WTC11 (cell line): ENCODE measurements around the gene GNG13. TPM values are rescaled to one million over a fixed set of nuclear protein-coding genes. Genes with fewer than 3 reads are reported as not detected.

Experiments used
- ATAC-seq: fragments of 200-7000 bp; cut with Tn5 transposase; 2 replicates; pipeline ENCODE4 v1.10.0; 2021; ENCODE audit warnings: mild to moderate bottlenecking, moderate library complexity
- CTCF ChIA-PET: fragments of 300-600 bp; sonication (Branson Sonifier 250); formaldehyde crosslinking; loops from one replicate; lab custom pipeline; 2021; ENCODE audit warnings: antibody characterized with exemption; lab: Charles Lee
- POLR2A ChIA-PET: fragments of 350-600 bp; sonication (Branson Sonifier 250); formaldehyde crosslinking; loops from one replicate; lab custom pipeline; 2021; ENCODE audit warnings: antibody characterized with exemption; lab: Charles Lee
- DNase-seq: peaks from one replicate; pipeline ENCODE4 v3.0.0; 2021; ENCODE audit warnings: low spot score
- H3K27ac Mint-ChIP-seq: 2 replicates; pipeline ENCODE4 v1.8.0; 2021; ENCODE audit warnings: mixed read lengths
- H3K27me3 Mint-ChIP-seq: 2 replicates; pipeline ENCODE4 v1.8.0; 2021; ENCODE audit warnings: low read depth, mild to moderate bottlenecking, moderate library complexity, mixed read lengths
- H3K36me3 Mint-ChIP-seq: 2 replicates; pipeline ENCODE4 v1.8.0; 2021; ENCODE audit warnings: mixed read lengths
- H3K4me1 Mint-ChIP-seq: 2 replicates; pipeline ENCODE4 v1.8.0; 2022; ENCODE audit warnings: mixed read lengths
- H3K4me3 Mint-ChIP-seq: 2 replicates; pipeline ENCODE4 v1.8.0; 2021; ENCODE audit warnings: mild to moderate bottlenecking, moderate library complexity, mixed read lengths
- H3K9me3 Mint-ChIP-seq: 2 replicates; pipeline ENCODE4 v1.8.0; 2021; ENCODE audit warnings: mixed read lengths
- ATF1 ChIP-seq: sonication (generic); formaldehyde crosslinking; IDR thresholded peaks from 2 replicates; pipeline ENCODE4 v1.8.1; 2023; ENCODE audit warnings: mild to moderate bottlenecking, moderate library complexity, missing genetic modification reagents
- KAT7 ChIP-seq: sonication (generic); formaldehyde crosslinking; IDR thresholded peaks from 2 replicates; pipeline ENCODE4 v1.8.1; 2023; ENCODE audit warnings: missing genetic modification reagents, mild to moderate bottlenecking, borderline replicate concordance
- MXD4 ChIP-seq: fragments of 250-450 bp; sonication (Bioruptor Pico); IDR thresholded peaks from 2 replicates; pipeline ENCODE4 v1.8.0; 2021; ENCODE audit warnings: mild to moderate bottlenecking, moderate library complexity, borderline replicate concordance
- NFATC4 ChIP-seq: fragments of 250-450 bp; sonication (Bioruptor Pico); IDR thresholded peaks from 2 replicates; pipeline ENCODE4 v1.9.0; 2021; ENCODE audit warnings: mild to moderate bottlenecking
- PRRX2 ChIP-seq: fragments of 250-450 bp; sonication (Bioruptor Pico); IDR thresholded peaks from 2 replicates; pipeline ENCODE4 v1.8.0; 2021; ENCODE audit warnings: mild to moderate bottlenecking
- SMAD3 ChIP-seq: sonication (generic); formaldehyde crosslinking; IDR thresholded peaks from 2 replicates; pipeline ENCODE4 v1.8.0; 2022; ENCODE audit warnings: missing genetic modification reagents, mild to moderate bottlenecking, borderline replicate concordance
- SOX15 ChIP-seq: fragments of 250-450 bp; sonication (Bioruptor Pico); IDR thresholded peaks from 2 replicates; pipeline ENCODE4 v1.9.0; 2021; ENCODE audit warnings: mild to moderate bottlenecking
- TEAD1 ChIP-seq: sonication (generic); formaldehyde crosslinking; IDR thresholded peaks from 2 replicates; pipeline ENCODE4 v1.8.0; 2022; ENCODE audit warnings: mild to moderate bottlenecking, missing genetic modification reagents
- TEAD4 ChIP-seq: sonication (generic); formaldehyde crosslinking; IDR thresholded peaks from 2 replicates; pipeline ENCODE4 v1.8.0; 2022; ENCODE audit warnings: mild to moderate bottlenecking, missing genetic modification reagents
- TP53 ChIP-seq: sonication (generic); formaldehyde crosslinking; IDR thresholded peaks from 2 replicates; pipeline ENCODE4 v1.8.1; 2023; ENCODE audit warnings: mild to moderate bottlenecking, missing genetic modification reagents
- ZNF317 ChIP-seq: sonication (generic); formaldehyde crosslinking; IDR thresholded peaks from 2 replicates; pipeline ENCODE4 v1.8.1; 2023; ENCODE audit warnings: low read depth, mild to moderate bottlenecking, moderate library complexity, missing genetic modification reagents, borderline replicate concordance
- ZNF423 ChIP-seq: fragments of 250-450 bp; sonication (Bioruptor Pico); IDR thresholded peaks from 2 replicates; pipeline ENCODE4 v2.1.2; 2022; ENCODE audit warnings: mild to moderate bottlenecking, moderate library complexity
- total RNA-seq: library from RNA; stranded (reverse); gene quantifications from 3 replicates; pipeline ENCODE4 v1.2.3, GENCODE V29; 2021
- TF ChIP-seq, protein P1 (sequence below): fragments of 250-450 bp; sonication (Bioruptor Pico); IDR thresholded peaks from 2 replicates; pipeline ENCODE4 v1.9.0; 2021; ENCODE audit warnings: mild to moderate bottlenecking, borderline replicate concordance
- TF ChIP-seq, protein P2 (sequence below): sonication (generic); formaldehyde crosslinking; IDR thresholded peaks from 2 replicates; pipeline ENCODE4 v1.8.0; 2023; ENCODE audit warnings: missing genetic modification reagents
- TF ChIP-seq, protein P3 (sequence below): sonication (generic); formaldehyde crosslinking; IDR thresholded peaks from 2 replicates; pipeline ENCODE4 v1.8.0; 2023; ENCODE audit warnings: mild to moderate bottlenecking, missing genetic modification reagents
- TF ChIP-seq, protein P4 (sequence below): sonication (generic); formaldehyde crosslinking; IDR thresholded peaks from 2 replicates; pipeline ENCODE4 v1.8.1; 2023; ENCODE audit warnings: mild to moderate bottlenecking, missing genetic modification reagents, moderate library complexity
- TF ChIP-seq, protein P5 (sequence below): sonication (generic); formaldehyde crosslinking; IDR thresholded peaks from 2 replicates; pipeline ENCODE4 v1.8.0; 2022; ENCODE audit warnings: mild to moderate bottlenecking, missing genetic modification reagents
- TF ChIP-seq, protein P6 (sequence below): fragments of 200-600 bp; IDR thresholded peaks from 2 replicates; pipeline ENCODE4 v1.8.0; 2022; ENCODE audit warnings: antibody characterized with exemption
- TF ChIP-seq, protein P7 (sequence below): fragments of 250-450 bp; sonication (Bioruptor Pico); IDR thresholded peaks from 2 replicates; pipeline ENCODE4 v1.9.0; 2021; ENCODE audit warnings: mild to moderate bottlenecking

The GNG13 gene
- total RNA-seq, 1 experiment from 2014 or later, result not detected

DNA sequence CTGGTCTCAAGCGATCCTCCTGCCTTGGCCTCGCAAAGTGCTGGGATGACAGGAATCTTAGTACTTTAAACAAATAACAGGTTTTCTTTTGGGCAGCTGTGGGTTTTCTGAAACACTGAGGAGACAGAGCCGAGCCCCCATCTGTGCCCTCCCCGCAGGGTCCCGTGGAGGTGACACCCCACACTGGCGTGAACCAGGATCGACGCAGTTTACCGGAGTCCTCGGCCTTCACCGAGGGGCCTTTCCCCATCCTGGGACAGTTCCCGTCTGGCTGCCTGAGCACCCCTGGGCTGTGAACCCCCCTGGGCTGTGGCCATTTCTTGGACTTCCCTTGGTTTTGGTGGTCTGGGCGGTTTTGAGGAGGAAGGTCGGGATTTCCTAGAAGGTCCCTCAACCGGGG, 15.3 kb upstream of the GNG13 start:
- TF ChIP-seq, protein P1, sequence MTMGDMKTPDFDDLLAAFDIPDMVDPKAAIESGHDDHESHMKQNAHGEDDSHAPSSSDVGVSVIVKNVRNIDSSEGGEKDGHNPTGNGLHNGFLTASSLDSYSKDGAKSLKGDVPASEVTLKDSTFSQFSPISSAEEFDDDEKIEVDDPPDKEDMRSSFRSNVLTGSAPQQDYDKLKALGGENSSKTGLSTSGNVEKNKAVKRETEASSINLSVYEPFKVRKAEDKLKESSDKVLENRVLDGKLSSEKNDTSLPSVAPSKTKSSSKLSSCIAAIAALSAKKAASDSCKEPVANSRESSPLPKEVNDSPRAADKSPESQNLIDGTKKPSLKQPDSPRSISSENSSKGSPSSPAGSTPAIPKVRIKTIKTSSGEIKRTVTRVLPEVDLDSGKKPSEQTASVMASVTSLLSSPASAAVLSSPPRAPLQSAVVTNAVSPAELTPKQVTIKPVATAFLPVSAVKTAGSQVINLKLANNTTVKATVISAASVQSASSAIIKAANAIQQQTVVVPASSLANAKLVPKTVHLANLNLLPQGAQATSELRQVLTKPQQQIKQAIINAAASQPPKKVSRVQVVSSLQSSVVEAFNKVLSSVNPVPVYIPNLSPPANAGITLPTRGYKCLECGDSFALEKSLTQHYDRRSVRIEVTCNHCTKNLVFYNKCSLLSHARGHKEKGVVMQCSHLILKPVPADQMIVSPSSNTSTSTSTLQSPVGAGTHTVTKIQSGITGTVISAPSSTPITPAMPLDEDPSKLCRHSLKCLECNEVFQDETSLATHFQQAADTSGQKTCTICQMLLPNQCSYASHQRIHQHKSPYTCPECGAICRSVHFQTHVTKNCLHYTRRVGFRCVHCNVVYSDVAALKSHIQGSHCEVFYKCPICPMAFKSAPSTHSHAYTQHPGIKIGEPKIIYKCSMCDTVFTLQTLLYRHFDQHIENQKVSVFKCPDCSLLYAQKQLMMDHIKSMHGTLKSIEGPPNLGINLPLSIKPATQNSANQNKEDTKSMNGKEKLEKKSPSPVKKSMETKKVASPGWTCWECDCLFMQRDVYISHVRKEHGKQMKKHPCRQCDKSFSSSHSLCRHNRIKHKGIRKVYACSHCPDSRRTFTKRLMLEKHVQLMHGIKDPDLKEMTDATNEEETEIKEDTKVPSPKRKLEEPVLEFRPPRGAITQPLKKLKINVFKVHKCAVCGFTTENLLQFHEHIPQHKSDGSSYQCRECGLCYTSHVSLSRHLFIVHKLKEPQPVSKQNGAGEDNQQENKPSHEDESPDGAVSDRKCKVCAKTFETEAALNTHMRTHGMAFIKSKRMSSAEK (CRISPR knock-in tag), result no peak
- TF ChIP-seq, protein P2, sequence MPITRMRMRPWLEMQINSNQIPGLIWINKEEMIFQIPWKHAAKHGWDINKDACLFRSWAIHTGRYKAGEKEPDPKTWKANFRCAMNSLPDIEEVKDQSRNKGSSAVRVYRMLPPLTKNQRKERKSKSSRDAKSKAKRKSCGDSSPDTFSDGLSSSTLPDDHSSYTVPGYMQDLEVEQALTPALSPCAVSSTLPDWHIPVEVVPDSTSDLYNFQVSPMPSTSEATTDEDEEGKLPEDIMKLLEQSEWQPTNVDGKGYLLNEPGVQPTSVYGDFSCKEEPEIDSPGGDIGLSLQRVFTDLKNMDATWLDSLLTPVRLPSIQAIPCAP (CRISPR knock-in tag), result no peak
- TF ChIP-seq, protein P3, sequence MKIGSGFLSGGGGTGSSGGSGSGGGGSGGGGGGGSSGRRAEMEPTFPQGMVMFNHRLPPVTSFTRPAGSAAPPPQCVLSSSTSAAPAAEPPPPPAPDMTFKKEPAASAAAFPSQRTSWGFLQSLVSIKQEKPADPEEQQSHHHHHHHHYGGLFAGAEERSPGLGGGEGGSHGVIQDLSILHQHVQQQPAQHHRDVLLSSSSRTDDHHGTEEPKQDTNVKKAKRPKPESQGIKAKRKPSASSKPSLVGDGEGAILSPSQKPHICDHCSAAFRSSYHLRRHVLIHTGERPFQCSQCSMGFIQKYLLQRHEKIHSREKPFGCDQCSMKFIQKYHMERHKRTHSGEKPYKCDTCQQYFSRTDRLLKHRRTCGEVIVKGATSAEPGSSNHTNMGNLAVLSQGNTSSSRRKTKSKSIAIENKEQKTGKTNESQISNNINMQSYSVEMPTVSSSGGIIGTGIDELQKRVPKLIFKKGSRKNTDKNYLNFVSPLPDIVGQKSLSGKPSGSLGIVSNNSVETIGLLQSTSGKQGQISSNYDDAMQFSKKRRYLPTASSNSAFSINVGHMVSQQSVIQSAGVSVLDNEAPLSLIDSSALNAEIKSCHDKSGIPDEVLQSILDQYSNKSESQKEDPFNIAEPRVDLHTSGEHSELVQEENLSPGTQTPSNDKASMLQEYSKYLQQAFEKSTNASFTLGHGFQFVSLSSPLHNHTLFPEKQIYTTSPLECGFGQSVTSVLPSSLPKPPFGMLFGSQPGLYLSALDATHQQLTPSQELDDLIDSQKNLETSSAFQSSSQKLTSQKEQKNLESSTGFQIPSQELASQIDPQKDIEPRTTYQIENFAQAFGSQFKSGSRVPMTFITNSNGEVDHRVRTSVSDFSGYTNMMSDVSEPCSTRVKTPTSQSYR (CRISPR knock-in tag), result no peak
- TF ChIP-seq TEAD1 (CRISPR knock-in tag) (no peak), ZNF317 (no peak), TEAD4 (CRISPR knock-in tag) (no peak), MXD4 (CRISPR knock-in tag) (no peak)
- Mint-ChIP-seq H3K36me3 (no peaks in the 10 kb centered on the region), H3K4me1 (peaks cover 7% of the 10 kb centered on the region), H3K27me3 (peaks cover 10% of the 10 kb centered on the region), H3K4me3 (no peak overlapping the region), H3K9me3 (peaks cover 3% of the 10 kb centered on the region), H3K27ac (no peak overlapping the region)
- no peak for ATAC-seq
- DNase-seq, result no peak
- ChIA-PET POLR2A (no interaction called here), CTCF (interaction anchor here (1.0 to 4.3 kb wide), 3 partner anchors 15 to 241 kb away, joined by 3 to 33 read pairs (median 3); no protein-coding TSS in a partner anchor)

DNA sequence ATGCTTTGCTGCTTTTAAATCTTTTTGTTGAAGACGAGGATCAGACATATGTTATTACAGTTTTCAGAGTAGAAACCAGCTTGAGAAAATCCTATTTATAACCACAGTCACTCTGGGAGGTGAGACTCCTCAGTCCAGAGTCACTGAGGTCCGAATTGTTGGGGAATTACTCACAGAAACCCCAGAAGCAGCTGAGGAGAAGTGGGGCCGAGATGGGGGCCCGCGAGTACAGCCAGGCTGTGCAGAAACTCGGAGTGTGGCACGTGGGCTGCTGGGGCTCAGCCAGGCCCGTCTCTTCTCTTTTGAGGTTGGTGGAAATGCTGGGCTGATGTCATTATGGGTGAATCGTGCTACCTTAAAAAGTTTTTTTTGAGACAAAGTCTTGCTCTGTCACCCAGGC, 14.4 kb upstream of the GNG13 start:
- Mint-ChIP-seq H3K36me3 (no peaks in the 10 kb centered on the region), H3K4me3 (no peak overlapping the region), H3K4me1 (peaks cover 4% of the 10 kb centered on the region), H3K27ac (no peak overlapping the region), H3K27me3 (peaks cover 10% of the 10 kb centered on the region), H3K9me3 (peaks cover 3% of the 10 kb centered on the region)
- POLR2A ChIA-PET, result no interaction called here
- ATAC-seq, result no peak
- CTCF ChIA-PET, result interaction anchor here (1.0 to 4.3 kb wide), 5 partner anchors 16 to 242 kb away, joined by 3 to 33 read pairs (median 3); no protein-coding TSS in a partner anchor
- TF ChIP-seq PRRX2 (CRISPR knock-in tag) (no peak), SMAD3 (no peak), TP53 (CRISPR knock-in tag) (no peak), SOX15 (CRISPR knock-in tag) (no peak), NFATC4 (CRISPR knock-in tag) (no peak), KAT7 (no peak), ATF1 (CRISPR knock-in tag) (no peak), ZNF423 (no peak)
- TF ChIP-seq, protein P4, sequence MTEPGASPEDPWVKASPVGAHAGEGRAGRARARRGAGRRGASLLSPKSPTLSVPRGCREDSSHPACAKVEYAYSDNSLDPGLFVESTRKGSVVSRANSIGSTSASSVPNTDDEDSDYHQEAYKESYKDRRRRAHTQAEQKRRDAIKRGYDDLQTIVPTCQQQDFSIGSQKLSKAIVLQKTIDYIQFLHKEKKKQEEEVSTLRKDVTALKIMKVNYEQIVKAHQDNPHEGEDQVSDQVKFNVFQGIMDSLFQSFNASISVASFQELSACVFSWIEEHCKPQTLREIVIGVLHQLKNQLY, result no peak
- TF ChIP-seq, protein P5, sequence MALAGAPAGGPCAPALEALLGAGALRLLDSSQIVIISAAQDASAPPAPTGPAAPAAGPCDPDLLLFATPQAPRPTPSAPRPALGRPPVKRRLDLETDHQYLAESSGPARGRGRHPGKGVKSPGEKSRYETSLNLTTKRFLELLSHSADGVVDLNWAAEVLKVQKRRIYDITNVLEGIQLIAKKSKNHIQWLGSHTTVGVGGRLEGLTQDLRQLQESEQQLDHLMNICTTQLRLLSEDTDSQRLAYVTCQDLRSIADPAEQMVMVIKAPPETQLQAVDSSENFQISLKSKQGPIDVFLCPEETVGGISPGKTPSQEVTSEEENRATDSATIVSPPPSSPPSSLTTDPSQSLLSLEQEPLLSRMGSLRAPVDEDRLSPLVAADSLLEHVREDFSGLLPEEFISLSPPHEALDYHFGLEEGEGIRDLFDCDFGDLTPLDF, result no peak
- TF ChIP-seq, protein P6, sequence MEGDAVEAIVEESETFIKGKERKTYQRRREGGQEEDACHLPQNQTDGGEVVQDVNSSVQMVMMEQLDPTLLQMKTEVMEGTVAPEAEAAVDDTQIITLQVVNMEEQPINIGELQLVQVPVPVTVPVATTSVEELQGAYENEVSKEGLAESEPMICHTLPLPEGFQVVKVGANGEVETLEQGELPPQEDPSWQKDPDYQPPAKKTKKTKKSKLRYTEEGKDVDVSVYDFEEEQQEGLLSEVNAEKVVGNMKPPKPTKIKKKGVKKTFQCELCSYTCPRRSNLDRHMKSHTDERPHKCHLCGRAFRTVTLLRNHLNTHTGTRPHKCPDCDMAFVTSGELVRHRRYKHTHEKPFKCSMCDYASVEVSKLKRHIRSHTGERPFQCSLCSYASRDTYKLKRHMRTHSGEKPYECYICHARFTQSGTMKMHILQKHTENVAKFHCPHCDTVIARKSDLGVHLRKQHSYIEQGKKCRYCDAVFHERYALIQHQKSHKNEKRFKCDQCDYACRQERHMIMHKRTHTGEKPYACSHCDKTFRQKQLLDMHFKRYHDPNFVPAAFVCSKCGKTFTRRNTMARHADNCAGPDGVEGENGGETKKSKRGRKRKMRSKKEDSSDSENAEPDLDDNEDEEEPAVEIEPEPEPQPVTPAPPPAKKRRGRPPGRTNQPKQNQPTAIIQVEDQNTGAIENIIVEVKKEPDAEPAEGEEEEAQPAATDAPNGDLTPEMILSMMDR, result no peak
- TF ChIP-seq, protein P7, sequence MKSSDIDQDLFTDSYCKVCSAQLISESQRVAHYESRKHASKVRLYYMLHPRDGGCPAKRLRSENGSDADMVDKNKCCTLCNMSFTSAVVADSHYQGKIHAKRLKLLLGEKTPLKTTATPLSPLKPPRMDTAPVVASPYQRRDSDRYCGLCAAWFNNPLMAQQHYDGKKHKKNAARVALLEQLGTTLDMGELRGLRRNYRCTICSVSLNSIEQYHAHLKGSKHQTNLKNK (CRISPR knock-in tag), result no peak
- TF ChIP-seq, all 79 proteins: peak for 0
- no peak for DNase-seq
